Stimulated activated CD8-positive, alpha-beta memory T cell treated with anti-CD3 and anti-CD28 coated beads, Interleukin-15, amount 100 ng/mL, for 1 hour (primary cell): Measurements from ENCODE around the gene DLEC1.
"Not testable (repeated sequence)": the region's sequence is repeated elsewhere in the genome, so short reads cannot be mapped to it uniquely, and the experiment has no call there.

ENCODE experiments used
- DNase-seq: peaks from one replicate; pipeline ENCODE4 v3.0.0-alpha.2; 2020; ENCODE audit warnings: low read depth

DLEC1 gene

GRCh38 chr3:38085311-38085942 lies 46.4 kb downstream of the DLEC1 start:
- no peak for DNase-seq

GRCh38 chr3:38085943-38086324 lies 46.9 kb downstream of the DLEC1 start:
- DNase-seq, result no peak

DNA sequence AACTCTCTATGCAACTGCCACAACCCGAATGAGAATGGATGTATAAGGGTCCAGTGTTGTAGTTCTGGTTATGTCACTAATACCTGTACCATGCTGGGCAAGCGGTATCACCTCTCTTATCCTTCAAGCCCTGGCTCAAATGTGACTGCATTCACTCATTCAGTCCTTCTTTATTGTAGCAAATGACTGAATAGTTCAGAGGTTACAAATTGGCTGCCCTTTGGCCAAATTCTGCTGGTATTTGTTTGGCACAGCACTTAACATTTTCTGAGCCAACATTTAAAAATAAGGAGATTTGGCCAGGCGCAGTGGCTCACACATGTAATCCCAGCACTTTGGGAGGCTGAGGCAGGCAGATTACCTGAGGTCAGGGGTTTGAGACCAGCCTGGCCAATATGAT lies 47.5 kb downstream of the DLEC1 start:
- no peak for DNase-seq

- DNase-seq, result not testable (repeated sequence)
Measured at GRCh38 chr3:38087278-38087677, 48.3 kb downstream of the DLEC1 start.

GRCh38 chr3:38088126-38089078 lies 49.4 kb downstream of the DLEC1 start:
- no peak for DNase-seq

DNA sequence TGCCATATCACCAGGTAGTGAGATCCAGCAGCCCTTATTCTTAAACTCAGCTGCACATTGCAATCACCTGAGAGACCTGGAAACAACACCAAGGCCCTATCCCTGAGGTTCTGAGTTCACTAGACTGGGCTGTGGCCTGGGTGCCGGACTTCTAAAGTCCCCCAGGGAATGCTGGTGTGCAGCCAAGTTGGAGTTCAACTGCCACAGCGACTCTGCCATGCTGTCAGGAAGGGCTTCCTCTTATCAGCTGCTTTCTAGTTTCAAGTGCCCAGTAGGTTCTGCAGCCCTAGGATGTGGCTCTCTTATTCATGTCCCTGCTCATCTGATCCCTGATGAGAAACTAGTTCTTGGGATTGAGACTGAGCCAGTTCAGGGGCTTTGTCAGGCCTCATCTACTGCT lies 50.2 kb downstream of the DLEC1 start:
- no peak for DNase-seq

- DNase-seq, result no peak
Measured at GRCh38 chr3:38090453-38090852, 51.4 kb downstream of the DLEC1 start.

DNA sequence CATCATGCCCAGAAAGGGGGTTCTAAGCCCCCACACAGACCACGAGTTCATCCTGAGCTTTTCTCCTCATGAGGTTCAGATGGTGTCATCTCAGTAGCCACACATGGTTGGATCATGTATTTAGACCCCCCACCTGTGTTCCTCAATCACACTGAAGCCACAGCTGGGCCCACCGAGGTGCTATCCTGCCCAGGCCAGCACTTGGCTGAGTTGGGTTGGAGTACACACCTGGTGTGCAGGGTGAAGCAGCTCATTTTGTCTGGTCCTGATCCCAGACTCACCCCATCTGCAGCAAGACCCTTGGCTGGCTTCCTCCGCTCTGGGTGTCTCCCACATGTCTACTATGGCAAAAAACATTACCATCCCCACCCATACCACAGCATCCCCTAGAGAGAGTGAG lies 56.0 kb downstream of the DLEC1 start:
- DNase-seq, result no peak

DNA sequence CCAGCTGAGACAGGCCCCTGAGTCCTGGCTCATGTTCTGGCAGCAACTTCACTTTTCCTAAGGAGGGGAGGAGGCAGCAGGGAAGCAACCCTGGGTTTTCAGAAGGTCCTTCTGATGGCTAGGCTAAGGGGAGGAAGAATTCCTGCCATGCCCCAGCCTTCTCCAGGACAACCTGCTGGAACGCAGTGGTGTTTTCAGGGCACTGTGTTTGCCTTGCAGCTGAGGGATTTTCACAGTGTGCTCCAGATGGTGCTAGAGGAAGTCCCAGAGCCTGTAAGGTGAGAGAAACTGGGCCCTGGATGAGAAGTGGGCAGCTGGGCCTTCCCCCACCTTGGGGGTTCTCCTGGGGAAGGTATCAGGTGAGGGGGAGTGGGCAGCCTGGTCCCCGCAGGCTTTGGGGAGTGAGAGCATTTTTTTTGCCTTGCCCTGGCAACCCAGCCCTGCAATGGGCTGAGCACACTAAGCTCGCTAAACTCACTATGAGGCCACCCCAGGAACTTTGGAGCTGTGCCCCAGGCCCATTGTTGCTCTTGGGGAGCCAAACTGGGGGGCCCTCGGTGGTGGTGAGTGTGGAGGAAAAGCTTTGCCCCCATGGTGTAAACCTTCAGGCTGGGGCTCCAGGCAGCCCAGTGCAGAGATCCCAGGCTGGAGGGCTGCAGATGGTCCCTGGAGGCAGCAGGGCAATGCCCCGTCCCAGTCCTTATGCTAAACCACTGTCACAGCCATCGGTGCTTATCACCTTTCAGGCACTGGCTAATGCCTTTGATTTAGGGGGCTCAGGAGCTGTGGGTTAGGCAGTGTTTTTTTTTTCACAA lies 56.9 kb downstream of the DLEC1 start:
- DNase-seq, result no peak

DNA sequence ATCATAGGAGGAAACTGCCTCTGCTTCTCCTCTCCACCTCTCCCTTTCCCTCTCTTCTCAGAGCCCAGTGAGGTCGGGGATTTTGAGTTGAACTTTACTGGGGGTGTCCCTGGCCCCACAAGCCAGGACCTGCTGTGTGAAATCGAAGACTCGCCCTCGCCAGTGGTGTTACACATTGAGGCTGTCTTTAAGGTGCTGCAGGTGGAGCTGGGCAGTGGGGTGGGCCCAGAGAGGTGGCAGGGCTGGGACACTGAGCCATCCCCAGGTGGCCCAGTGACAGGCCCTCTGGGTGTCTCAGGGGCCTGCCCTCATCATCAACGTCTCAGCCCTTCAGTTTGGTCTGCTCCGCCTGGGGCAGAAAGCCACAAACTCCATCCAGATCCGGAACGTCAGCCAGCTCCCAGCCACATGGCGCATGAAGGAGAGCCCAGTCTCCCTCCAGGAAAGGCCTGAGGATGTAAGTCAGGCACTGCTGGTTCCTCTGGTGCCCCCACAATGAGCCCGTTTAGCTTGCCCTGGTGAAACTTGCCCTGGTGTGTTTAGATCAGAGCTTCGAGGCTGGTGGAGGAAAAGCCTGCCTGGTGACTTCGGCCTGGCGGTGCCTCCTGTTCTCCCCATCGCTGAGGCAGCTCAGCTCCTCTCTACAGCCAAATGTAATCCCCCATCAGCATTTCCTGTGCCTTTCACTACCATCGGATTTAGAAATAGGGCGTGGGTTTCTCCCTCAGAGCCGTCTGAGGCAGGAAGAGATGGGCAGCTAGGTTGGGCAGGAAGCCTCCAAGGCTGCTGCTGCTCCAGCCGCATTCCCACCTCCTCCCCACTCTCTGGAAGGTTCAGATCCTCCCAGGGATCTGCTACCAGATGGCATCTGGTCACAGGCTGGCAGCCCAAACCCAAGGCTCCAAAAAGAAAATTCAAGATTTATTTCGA lies 58.7 kb downstream of the DLEC1 start:
- no peak for DNase-seq

GRCh38 chr3:38098376-38098723 lies 59.3 kb downstream of the DLEC1 start:
- no peak for DNase-seq

- no peak for DNase-seq
Measured at GRCh38 chr3:38099518-38099917, 60.5 kb downstream of the DLEC1 start.

GRCh38 chr3:38100498-38100897 lies 61.5 kb downstream of the DLEC1 start:
- DNase-seq, result no peak

DNA sequence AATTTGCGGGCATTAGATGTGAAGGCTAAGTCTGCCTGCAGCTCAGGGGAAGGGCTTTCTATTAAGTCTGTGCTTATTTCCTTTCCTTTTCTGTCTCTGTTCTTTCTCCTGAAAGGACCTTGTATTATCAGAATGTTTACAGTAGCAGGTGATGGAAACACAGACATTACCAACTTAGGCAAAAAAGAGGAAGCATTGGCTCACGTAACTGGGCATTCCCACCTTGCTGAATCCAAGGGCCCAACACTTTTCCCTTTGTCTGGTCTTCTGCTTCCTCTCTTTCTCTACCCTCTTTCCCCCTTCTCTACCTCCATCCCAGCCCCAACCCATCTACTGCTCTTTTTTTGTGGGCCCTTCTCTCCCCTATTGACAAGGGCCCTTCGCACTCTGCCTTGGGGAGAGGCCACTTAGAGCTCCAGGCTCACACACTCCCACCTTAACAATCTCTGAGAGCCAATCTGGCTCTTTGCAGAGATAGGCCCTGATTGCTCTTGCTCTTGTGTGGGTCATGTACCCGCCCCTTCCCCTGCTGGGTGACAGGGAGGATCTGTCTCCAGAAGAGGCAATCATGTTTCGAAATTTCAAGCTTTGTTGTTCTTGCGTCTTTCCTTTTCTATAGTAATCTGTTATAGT lies 62.9 kb downstream of the DLEC1 start:
- DNase-seq, result no peak

DNA sequence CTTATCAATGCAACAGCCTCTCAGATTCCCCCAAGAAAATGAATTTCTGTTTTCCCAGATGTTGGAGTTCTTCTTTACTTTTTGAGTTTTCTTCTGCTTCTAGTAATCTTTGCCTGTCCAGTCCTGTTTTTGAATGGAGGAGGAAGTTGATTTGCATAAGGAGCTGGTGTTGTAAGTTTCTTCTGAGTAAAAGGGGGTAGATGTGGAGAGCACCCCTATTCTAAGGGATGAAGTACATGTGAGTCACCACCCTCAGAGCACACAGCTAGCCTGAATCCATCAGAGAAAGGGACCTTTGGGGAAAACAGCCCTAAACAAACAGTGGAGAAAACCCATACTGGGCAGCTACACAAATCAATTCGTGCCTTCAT lies 63.4 kb downstream of the DLEC1 start:
- no peak for DNase-seq

- DNase-seq, result no peak
Measured at GRCh38 chr3:38105525-38105924, 66.5 kb downstream of the DLEC1 start.

GRCh38 chr3:38107911-38108648 lies 69.1 kb downstream of the DLEC1 start:
- DNase-seq, result no peak

DNA sequence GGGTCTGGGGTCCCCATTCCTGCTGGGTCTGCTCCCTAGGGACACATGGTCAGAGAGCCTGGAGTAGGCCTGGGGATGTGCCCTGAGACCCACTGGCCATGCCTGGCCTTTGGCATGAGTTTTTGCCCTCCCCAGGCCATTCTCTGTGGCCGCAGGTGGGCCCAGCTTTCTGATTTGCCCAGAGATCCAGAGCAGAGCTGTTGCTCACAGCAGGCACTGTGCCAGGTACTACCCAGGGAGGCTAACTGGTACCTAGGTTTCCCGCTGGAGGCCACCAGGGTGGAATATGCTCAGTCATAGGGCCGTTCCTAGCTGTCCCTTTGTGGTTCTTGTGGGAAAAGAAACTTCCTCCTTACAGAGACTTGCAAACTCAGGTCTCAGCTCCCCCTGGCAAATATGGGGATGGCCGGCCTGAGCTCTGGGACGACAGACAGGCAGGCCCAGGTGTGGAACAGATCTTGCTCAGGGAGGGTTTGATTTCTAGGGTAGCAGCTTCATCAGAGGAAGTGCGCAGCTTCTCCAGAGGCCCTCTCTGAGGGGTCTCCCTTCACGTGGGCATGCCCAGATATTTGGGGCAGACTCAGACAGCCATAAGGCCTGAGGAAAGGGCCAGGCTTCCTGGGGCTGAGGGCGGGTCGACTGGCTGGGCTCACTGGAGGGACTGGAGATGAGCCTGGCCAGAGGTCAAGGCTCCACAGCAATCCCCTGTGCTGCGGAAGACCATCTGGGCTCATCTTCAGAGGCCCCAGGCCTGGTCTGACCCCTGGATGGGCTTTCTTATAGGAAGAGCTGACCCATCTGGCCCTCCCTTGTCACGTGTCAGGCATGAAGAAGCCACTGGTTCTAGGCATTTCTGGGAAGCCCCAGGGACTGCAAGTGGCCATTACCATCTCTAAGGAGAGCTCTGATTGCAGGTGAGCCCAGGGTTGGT lies 69.9 kb downstream of the DLEC1 start:
- no peak for DNase-seq

GRCh38 chr3:38109580-38110313 lies 70.7 kb downstream of the DLEC1 start:
- DNase-seq, result no peak
